GM21825 (cell line): ENCODE results near the gene FAM117B.
A peak's percentile ranks its signal among the peaks of the same experiment; 100 is the strongest.

Source experiments
- ATAC-seq: cut with Tn5 transposase; IDR thresholded peaks from one replicate; pipeline ENCODE4 v1.9.1; 2021; ENCODE audit warnings: mild to moderate bottlenecking, moderate library complexity; ENCODE audit not compliant: unreplicated experiment

FAM117B gene

GRCh38 chr2:202634556-202635427 lies at the start of gene FAM117B:
Gene FAM117B, plus strand, starts transcription at chr2:202634969. Its CDS starts 219 bp downstream, at chr2:202635188.
- peak; percentile 88 for ATAC-seq

- ATAC-seq, result peak; percentile 71
Observed at GRCh38 chr2:202588647-202589581, 45.9 kb upstream of the FAM117B start.

GRCh38 chr2:202589582-202589949 lies 45.2 kb upstream of the FAM117B start:
- ATAC-seq, result no peak

- ATAC-seq, result no peak
Observed at GRCh38 chr2:202592566-202592965, 42.2 kb upstream of the FAM117B start.

GRCh38 chr2:202599105-202599504 lies 35.7 kb upstream of the FAM117B start:
- no peak for ATAC-seq

GRCh38 chr2:202599911-202600310 lies 34.9 kb upstream of the FAM117B start:
- ATAC-seq, result no peak

- no peak for ATAC-seq
Observed at GRCh38 chr2:202604699-202605098, 30.1 kb upstream of the FAM117B start.

- ATAC-seq, result no peak
Observed at GRCh38 chr2:202605174-202605573, 29.6 kb upstream of the FAM117B start.

GRCh38 chr2:202608142-202608852 lies 26.5 kb upstream of the FAM117B start:
- ATAC-seq, result peak; percentile 31

GRCh38 chr2:202609381-202610145 lies 25.2 kb upstream of the FAM117B start:
- peak; percentile 87 for ATAC-seq

GRCh38 chr2:202610380-202610779 lies 24.4 kb upstream of the FAM117B start:
- ATAC-seq, result no peak

GRCh38 chr2:202612145-202612544 lies 22.6 kb upstream of the FAM117B start:
- ATAC-seq, result no peak

- no peak for ATAC-seq
Observed at GRCh38 chr2:202613479-202613878, 21.3 kb upstream of the FAM117B start.

- ATAC-seq, result no peak
Observed at GRCh38 chr2:202624133-202624532, 10.6 kb upstream of the FAM117B start.

GRCh38 chr2:202627042-202627441 lies 7.7 kb upstream of the FAM117B start:
- ATAC-seq, result no peak

GRCh38 chr2:202628646-202629198 lies 6.0 kb upstream of the FAM117B start:
- ATAC-seq, result no peak

GRCh38 chr2:202632682-202633290 lies 2.0 kb upstream of the FAM117B start:
- no peak for ATAC-seq

- no peak for ATAC-seq
Observed at GRCh38 chr2:202633470-202633869, 1.3 kb upstream of the FAM117B start.

- peak; percentile 66 for ATAC-seq
Observed at GRCh38 chr2:202635428-202636212, 851 bp downstream of the FAM117B start.
